Osteoblast (primary cell): ENCODE measurements around the gene NMT1. TPM values are rescaled to one million over a fixed set of nuclear protein-coding genes. Genes with fewer than 3 reads are reported as not detected.
A peak's percentile ranks its signal among the peaks of the same experiment; 100 is the strongest.

Source experiments
- DNase-seq: peaks from one replicate; pipeline ENCODE4 v3.0.0; 2011; ENCODE audit warnings: low spot score, mixed read lengths; ENCODE audit not compliant: insufficient read length; ENCODE audit errors: missing footprints
- H2AFZ ChIP-seq: 2 replicates; pipeline ENCODE4 v1.6.0; 2011; ENCODE audit warnings: mild to moderate bottlenecking, low read length
- H3K27ac ChIP-seq: 2 replicates; pipeline ENCODE4 v1.5.1; 2011; ENCODE audit warnings: mild to moderate bottlenecking, low read depth, low read length, moderate library complexity
- H3K27me3 ChIP-seq: 2 replicates; pipeline ENCODE4 v1.6.0; 2012; ENCODE audit warnings: mild to moderate bottlenecking, control low read depth, inconsistent platforms, low read length, moderate library complexity; ENCODE audit not compliant: insufficient read depth
- H3K36me3 ChIP-seq: 2 replicates; pipeline ENCODE4 v1.5.1; 2011; ENCODE audit warnings: mild to moderate bottlenecking, low read length, control low read depth, moderate library complexity; ENCODE audit not compliant: insufficient read depth
- H3K4me1 ChIP-seq: 2 replicates; pipeline ENCODE4 v1.5.1; 2011; ENCODE audit warnings: mild to moderate bottlenecking, low read length, control low read depth, moderate library complexity; ENCODE audit not compliant: insufficient read depth
- H3K4me2 ChIP-seq: 2 replicates; pipeline ENCODE4 v1.6.0; 2011; ENCODE audit warnings: mild to moderate bottlenecking, low read length; ENCODE audit not compliant: insufficient read depth
- H3K4me3 ChIP-seq: fragments of 200-600 bp; sonication (generic); 3 replicates; pipeline ENCODE4 v1.5.1; 2012; ENCODE audit warnings: mild to moderate bottlenecking, low read length, inconsistent platforms; ENCODE audit not compliant: insufficient read depth
- H3K79me2 ChIP-seq: 2 replicates; pipeline ENCODE4 v1.6.0; 2012; ENCODE audit warnings: mild to moderate bottlenecking, low read length, control low read depth, inconsistent platforms; ENCODE audit not compliant: insufficient read depth
- H3K9me3 ChIP-seq: 2 replicates; pipeline ENCODE4 v1.5.1; 2011; ENCODE audit warnings: low read depth, low read length, control low read depth
- H4K20me1 ChIP-seq: 2 replicates; pipeline ENCODE4 v1.6.0; 2012; ENCODE audit warnings: mild to moderate bottlenecking, low read length, control low read depth; ENCODE audit not compliant: insufficient read depth
- total RNA-seq: library from RNA; depleted of rRNA; stranded (reverse); fragments of >200 nt; gene quantifications from 2 replicates; pipeline ENCODE4 v1.2.3, GENCODE V29; 2012
- TF ChIP-seq, protein P1 (sequence below): IDR thresholded peaks from 2 replicates; pipeline ENCODE4 v1.5.1; 2011; ENCODE audit warnings: mild to moderate bottlenecking, low read depth, low read length, moderate library complexity; ENCODE audit errors: extremely low read depth

Gene NMT1
- total RNA-seq, 1 donor, result 51.8 TPM

DNA sequence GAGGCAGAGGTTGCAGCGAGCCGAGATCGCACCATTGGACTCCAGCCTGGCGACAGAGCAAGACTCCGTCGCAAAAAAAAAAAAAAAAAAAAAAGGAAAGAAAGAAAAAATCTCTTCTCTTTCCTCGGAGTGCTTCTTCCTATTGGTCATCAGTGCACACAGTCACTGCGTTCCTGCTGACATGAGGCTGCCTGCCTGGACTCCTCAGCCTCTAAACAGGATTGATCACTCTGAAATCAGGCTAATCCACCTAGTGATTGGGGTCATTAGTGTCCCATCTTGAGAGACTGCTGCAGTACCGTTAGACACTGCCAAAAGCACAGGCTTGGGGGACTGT lies 40.4 kb downstream of the NMT1 start:
- Histone ChIP-seq H3K4me1 (peaks cover 6% of the 10 kb centered on the region), H3K4me3 (no peak overlapping the region), H3K27me3 (no peaks in the 10 kb centered on the region), H2AFZ (no peak overlapping the region), H3K36me3 (peaks cover 81% of the 10 kb centered on the region), H4K20me1 (peaks cover 2% of the 10 kb centered on the region), H3K4me2 (no peak overlapping the region), H3K79me2 (peaks cover 16% of the 10 kb centered on the region), H3K27ac (no peak overlapping the region), H3K9me3 (no peaks in the 10 kb centered on the region)
- peak; percentile 39 for DNase-seq
- TF ChIP-seq, protein P1, sequence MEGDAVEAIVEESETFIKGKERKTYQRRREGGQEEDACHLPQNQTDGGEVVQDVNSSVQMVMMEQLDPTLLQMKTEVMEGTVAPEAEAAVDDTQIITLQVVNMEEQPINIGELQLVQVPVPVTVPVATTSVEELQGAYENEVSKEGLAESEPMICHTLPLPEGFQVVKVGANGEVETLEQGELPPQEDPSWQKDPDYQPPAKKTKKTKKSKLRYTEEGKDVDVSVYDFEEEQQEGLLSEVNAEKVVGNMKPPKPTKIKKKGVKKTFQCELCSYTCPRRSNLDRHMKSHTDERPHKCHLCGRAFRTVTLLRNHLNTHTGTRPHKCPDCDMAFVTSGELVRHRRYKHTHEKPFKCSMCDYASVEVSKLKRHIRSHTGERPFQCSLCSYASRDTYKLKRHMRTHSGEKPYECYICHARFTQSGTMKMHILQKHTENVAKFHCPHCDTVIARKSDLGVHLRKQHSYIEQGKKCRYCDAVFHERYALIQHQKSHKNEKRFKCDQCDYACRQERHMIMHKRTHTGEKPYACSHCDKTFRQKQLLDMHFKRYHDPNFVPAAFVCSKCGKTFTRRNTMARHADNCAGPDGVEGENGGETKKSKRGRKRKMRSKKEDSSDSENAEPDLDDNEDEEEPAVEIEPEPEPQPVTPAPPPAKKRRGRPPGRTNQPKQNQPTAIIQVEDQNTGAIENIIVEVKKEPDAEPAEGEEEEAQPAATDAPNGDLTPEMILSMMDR, result no peak

DNA sequence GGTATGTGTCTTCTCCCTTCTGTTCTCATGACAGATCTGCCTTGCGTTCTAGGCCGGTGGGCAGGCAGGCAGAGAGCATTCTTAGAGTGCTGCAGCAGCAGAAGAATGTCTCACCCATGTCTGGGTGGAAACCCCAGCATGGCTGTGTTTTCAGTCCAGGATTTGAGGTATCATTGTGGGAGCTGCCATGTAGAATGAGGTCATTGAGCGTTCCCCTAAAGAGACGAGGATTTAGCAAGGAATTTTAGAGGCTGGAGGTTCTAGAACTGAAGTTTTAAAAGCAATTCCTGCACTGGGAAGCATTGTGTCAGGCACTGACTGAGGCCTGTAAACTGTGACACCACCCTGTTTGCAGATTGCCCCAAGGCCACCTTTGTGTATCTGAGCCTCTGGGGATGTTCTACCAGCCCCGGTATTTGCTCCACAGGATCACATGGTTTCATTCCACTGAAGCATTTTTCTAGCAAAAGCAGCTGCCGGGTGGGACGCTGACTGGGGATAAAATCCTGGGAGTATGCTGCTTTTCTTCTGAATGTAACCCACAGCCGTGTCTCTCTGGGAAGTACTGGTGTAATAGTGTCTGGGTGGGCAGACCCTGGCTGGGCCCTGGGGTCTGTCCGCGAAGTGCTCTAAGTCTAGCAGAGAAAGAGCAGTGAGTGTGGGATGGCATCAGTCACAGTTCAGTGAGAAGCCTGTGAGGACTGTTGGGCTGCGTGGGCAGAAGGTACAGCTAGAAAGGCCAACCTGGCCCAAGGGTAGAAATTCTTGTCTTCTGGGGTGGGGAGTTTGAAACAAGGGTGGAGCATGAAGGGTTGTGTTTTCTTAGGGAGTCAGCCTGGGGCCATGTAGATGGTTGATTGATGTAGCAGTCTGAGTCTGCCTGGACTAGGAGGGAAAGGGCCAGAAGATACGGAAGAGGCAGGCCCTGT lies 41.0 kb downstream of the NMT1 start:
- TF ChIP-seq, protein P1, result no peak
- Histone ChIP-seq H3K4me2 (no peak overlapping the region), H3K27me3 (no peaks in the 10 kb centered on the region), H3K79me2 (peaks cover 16% of the 10 kb centered on the region), H3K9me3 (no peaks in the 10 kb centered on the region), H2AFZ (no peak overlapping the region), H4K20me1 (peaks cover 2% of the 10 kb centered on the region), H3K27ac (no peak overlapping the region), H3K4me1 (peaks cover 6% of the 10 kb centered on the region), H3K36me3 (peaks cover 81% of the 10 kb centered on the region), H3K4me3 (no peak overlapping the region)
- peak; percentile 32 for DNase-seq

DNA sequence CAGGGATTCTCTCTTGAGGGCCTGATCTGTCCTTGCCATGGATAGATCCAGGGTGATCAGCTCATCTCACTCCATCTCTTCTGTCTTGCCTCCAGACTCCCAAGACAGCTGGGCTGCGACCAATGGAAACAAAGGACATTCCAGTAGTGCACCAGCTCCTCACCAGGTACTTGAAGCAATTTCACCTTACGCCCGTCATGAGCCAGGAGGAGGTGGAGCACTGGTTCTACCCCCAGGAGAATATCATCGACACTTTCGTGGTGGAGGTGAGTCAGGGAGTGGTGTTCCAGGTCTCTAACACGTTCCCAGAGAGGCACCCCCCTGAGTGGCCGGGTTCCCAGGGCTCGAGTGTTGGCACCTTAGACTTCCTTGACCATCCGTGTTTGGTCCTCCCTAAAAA lies 41.7 kb downstream of the NMT1 start:
- Histone ChIP-seq H3K4me1 (peaks cover 6% of the 10 kb centered on the region), H3K79me2 (peaks cover 15% of the 10 kb centered on the region), H3K27me3 (no peaks in the 10 kb centered on the region), H3K9me3 (no peaks in the 10 kb centered on the region), H3K4me2 (no peak overlapping the region), H3K4me3 (no peak overlapping the region), H3K27ac (no peak overlapping the region), H3K36me3 (peaks cover 80% of the 10 kb centered on the region), H4K20me1 (peaks cover 8% of the 10 kb centered on the region), H2AFZ (no peak overlapping the region)
- DNase-seq, result peak; percentile 55
- TF ChIP-seq, protein P1, result no peak

DNA sequence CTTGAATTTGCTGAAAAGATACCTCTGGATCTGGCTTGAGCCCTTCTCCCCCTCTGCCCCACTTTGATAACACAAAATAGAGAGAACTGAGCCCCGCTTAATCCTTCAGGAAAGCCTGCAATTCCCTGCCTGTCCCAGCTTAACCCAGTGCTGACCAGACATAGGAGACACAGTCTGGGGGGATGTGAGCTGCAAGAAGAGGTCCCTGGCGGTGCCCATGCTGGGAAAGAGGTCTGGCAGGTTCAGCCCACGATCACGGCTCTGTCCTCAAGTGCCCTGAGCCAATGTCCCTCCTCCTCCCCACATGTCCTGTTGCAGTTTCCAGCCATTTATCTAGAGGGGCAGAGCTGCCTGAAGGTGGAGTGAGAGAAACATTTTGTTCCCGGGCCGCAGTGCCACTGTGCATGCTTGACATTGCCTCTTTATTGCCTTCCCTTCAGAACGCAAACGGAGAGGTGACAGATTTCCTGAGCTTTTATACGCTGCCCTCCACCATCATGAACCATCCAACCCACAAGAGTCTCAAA lies 42.2 kb downstream of the NMT1 start:
- H2AFZ ChIP-seq, result no peak overlapping the region
- H3K27ac ChIP-seq, result no peak overlapping the region
- H3K4me1 ChIP-seq, result peaks cover 6% of the 10 kb centered on the region
- no peaks in the 10 kb centered on the region for H3K27me3 ChIP-seq
- no peak overlapping the region for H3K4me3 ChIP-seq
- DNase-seq, result peak; percentile 46
- H3K4me2 ChIP-seq, result no peak overlapping the region
- peaks cover 10% of the 10 kb centered on the region for H3K79me2 ChIP-seq
- no peaks in the 10 kb centered on the region for H3K9me3 ChIP-seq
- H4K20me1 ChIP-seq, result peaks cover 8% of the 10 kb centered on the region
- peaks cover 80% of the 10 kb centered on the region for H3K36me3 ChIP-seq
- TF ChIP-seq, protein P1, result no peak
